Bronchial epithelial cell (primary cell): ENCODE results near the gene EPN1. TPM values are rescaled to one million over a fixed set of nuclear protein-coding genes. Genes with fewer than 3 reads are reported as not detected.

Experiments
- DNase-seq: peaks from one replicate; pipeline ENCODE4 v3.0.0-alpha.2; 2010; ENCODE audit warnings: low read depth
- FAIRE-seq: peaks from 2 replicates; lab custom pipeline; 2011; peaks lifted over from hg19 to GRCh38; lab: Jason Lieb, UNC
- H3K27me3 ChIP-seq: 2 replicates; pipeline ENCODE4 v1.5.1; 2011; ENCODE audit warnings: low read length; ENCODE audit not compliant: control insufficient read depth, insufficient read depth
- H3K36me3 ChIP-seq: 2 replicates; pipeline ENCODE4 v1.5.1; 2011; ENCODE audit warnings: low read length; ENCODE audit not compliant: control insufficient read depth, insufficient read depth
- H3K4me3 ChIP-seq: 2 replicates; pipeline ENCODE4 v1.5.1; 2011; ENCODE audit warnings: mild to moderate bottlenecking, low read depth, low read length, control low read depth
- CTCF ChIP-seq: IDR thresholded peaks from 2 replicates; pipeline ENCODE4 v1.5.1; 2011; ENCODE audit warnings: mild to moderate bottlenecking, moderate library complexity, low read length, control low read depth, inconsistent platforms; ENCODE audit not compliant: insufficient read depth, severe bottlenecking
- total RNA-seq: library from RNA; depleted of rRNA; stranded (reverse); fragments of >200 nt; gene quantifications from 2 replicates; pipeline ENCODE4 v1.2.1, GENCODE V29; 2014

EPN1 gene
- total RNA-seq, 1 donor from 2014 or later = 28.2 TPM

- Histone ChIP-seq H3K27me3 (no peaks in the 10 kb centered on the region), H3K4me3 (no peak overlapping the region), H3K36me3 (peaks cover 43% of the 10 kb centered on the region)
- DNase-seq (no peak), FAIRE-seq (no peak)
- TF ChIP-seq CTCF = no peak
Measured at GRCh38 chr19:55660991-55661390, 14.0 kb upstream of the EPN1 start.

- no peak for TF ChIP-seq CTCF
- Histone ChIP-seq H3K36me3 (peaks cover 49% of the 10 kb centered on the region), H3K27me3 (no peaks in the 10 kb centered on the region), H3K4me3 (no peak overlapping the region)
- DNase-seq (no peak), FAIRE-seq (no peak)
Measured at GRCh38 chr19:55661826-55662225, 13.2 kb upstream of the EPN1 start.

DNA sequence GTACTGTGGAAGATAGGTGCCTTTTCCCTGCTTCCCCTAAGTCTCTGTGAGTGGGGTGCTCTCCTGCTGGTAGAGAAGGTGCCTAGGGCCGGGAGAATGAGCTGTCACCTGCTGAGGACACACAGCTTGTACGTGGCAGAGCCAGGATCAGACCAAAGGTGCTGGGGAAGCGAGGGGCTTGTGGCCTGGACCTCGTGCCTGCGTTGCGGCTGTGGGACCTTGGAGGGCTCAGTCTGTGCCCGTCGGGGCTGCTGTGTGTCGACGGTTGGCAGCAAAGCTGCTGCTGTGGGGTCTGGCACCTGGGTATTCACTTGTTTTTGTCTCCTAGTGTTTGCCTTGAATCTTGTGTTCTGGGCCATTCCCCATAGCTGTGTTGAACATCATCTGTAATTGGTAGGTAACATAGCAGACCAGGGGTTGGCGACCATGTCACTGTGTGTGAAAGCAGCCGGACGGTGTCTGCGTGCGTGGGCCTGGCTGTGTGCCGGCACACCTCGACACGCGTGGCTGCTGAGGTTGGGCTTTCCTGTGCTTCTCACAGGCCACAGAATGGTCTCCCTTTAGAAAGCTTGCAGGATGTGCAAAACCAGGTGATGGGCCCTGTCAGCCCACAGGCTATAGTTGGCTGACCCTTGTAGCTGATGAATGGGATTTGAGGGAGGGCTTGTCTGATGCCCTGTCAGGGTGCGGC is 11.0 kb upstream of the EPN1 start:
- FAIRE-seq (no peak), DNase-seq (no peak)
- no peaks in the 10 kb centered on the region for H3K27me3 ChIP-seq
- TF ChIP-seq CTCF = no peak
- no peak overlapping the region for H3K4me3 ChIP-seq
- H3K36me3 ChIP-seq = peaks cover 55% of the 10 kb centered on the region

- FAIRE-seq (no peak), DNase-seq (no peak)
- Histone ChIP-seq H3K27me3 (no peaks in the 10 kb centered on the region), H3K4me3 (no peak overlapping the region), H3K36me3 (peaks cover 58% of the 10 kb centered on the region)
- TF ChIP-seq CTCF = no peak
Measured at GRCh38 chr19:55666343-55667005, 8.6 kb upstream of the EPN1 start.

DNA sequence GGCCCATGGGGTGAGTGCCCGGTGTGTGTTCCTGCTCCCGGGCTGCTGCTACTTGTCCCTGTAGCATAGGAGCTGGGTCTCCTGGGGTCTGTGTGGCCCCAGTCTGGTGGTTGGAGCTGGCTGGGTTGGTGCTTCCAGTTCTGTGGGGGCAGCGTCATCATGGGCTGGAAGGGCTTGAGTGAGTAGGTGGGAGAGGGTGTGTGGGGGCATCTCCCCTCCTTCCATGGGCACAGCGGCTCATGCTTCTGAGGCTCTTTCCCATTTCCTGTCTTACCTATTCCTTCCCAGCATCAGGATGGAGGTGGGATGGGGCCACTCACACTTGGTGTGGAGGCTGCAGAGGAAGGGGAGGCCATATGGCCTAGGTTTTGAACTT is 8.0 kb upstream of the EPN1 start:
- no peaks in the 10 kb centered on the region for H3K27me3 ChIP-seq
- DNase-seq (no peak), FAIRE-seq (no peak)
- peaks cover 53% of the 10 kb centered on the region for H3K36me3 ChIP-seq
- no peak for TF ChIP-seq CTCF
- H3K4me3 ChIP-seq = no peak overlapping the region
